HG03103 (cell line): ENCODE data around the gene EARS2.
"Not testable (repeated sequence)": the region's sequence is repeated elsewhere in the genome, so short reads cannot be mapped to it uniquely, and the experiment has no call there.

Experiments
- ATAC-seq: cut with Tn5 transposase; IDR thresholded peaks from one replicate; pipeline ENCODE4 v1.9.1; 2021; ENCODE audit warnings: low read depth; ENCODE audit not compliant: unreplicated experiment

Gene EARS2

DNA sequence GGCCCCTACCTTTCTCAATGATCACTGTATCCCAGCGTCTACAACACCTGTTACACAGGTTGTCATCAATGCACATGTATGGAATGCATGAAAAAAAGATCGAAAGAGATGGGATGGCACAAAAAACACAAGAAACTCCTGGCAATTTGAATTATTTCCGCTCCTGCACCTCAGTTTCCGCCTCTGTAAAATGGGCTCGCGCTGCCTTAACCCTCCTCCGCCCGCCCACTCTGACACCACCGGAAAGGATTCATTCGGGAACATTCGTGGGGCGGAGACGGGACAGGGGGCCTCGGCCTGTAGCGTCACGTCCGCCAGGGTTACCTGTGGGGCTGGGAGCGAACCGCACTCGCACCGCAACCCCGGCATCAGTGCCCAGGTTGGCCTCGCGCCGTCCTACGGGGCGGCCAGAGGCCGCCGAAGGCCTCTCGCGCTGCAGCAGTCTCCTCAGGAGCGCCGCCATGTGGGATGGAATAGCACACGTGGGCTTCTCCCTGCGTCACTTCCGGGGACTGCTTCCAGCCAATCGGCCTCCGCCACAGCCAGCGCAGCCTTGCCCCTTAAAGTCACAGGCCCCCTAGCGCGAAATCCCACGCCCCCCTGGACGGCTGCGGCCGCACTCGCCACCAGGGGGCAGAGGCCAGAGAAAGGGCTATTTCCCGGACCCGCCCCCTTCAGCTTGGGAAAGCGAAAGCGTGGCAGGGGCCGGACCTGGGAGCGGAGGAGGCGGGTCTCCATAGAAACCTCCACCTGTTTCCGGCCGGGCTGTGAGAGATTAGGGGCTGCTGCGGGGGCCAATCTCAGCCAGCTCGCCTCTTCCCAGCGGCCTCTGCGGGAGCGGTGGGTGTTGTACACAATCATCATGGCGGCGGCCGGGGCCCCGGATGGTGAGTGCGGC, at the start of gene EARS2, which contains the start of gene UBFD1:
TSS of gene EARS2 (minus strand) at position 470 of the 898 bp plus-strand sequence. CDS start at position 463, 7 bp downstream.
TSS of gene UBFD1 (plus strand) at position 847 of the 898 bp plus-strand sequence. CDS start at position 863, 16 bp downstream.
- peak; percentile 89 for ATAC-seq

DNA sequence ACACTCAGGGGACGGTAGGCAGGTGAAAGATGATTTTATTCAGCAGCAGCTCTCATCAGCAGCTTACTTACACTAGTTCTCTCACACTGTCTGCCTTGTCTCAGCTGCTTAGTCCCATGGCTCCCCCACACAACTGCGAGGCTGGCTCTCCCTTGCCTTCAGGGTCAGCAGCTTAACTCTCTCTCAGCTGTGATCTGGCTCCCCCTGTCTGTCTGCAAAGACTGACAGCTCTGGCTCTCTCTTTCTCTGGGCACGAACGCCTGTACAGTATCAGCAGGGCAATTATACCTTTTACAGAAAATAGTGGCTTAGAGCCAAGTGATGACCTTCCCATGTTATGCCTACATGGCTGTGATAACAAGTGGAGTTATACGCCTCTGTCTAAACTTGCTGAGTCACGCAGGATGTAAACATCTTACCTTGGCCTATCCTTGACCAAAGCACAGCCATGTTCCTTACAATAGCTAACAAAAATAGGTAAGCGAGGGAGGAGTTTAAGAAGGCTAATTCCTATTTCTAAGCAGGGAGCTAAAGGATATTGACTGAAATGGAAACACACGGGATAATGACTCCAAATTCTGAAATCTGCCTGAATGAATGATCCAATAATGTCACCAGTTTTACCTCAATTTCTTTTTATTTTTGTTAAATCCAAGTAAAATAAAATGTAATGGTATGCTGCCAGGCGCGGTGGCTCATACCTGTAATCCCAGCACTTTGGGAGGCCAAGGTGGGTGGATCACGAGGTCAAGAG, 40.0 kb upstream of the EARS2 start:
- no peak for ATAC-seq

DNA sequence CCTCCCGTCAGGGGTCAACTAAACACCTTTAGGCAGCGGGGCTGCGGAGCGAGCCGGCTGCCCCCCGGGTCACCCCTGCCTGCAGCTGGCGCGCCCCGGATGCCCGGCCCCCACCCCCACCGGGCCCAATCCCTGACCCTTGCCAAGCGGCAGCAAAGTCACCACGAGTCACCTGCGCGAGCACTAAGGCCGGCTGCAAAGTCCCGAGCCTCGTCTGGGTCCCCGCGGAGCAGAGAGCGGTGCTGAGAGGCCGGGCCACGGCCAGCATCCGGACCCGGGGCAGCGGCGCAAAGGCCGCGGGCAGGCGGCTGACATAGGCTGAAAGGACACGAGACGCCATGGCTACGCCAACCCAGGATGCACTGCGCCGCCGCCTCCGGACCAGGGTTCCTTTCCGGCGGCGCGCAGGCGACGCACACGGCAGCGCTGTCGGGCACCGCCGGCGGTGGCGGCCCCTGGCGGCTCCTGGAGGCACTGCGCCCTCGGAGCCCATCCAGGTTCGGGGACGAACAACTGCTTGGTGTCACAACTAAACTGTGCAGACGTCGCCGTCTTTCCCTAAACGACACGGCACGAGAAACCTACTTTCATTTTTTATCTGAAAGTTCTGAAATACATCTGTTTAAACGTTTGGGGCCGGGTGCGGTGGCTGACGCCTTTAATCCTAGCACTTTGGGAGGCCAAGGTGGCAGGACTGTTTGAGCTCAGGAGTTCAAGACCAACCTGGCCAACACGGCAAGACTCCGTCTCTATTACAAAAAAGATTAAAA, 39.0 kb upstream of the EARS2 start, which contains the start of gene NDUFAB1:
TSS of gene NDUFAB1 (minus strand) at position 366 of the 770 bp plus-strand sequence. CDS start at position 340, 26 bp downstream.
- ATAC-seq: peak; percentile 84

DNA sequence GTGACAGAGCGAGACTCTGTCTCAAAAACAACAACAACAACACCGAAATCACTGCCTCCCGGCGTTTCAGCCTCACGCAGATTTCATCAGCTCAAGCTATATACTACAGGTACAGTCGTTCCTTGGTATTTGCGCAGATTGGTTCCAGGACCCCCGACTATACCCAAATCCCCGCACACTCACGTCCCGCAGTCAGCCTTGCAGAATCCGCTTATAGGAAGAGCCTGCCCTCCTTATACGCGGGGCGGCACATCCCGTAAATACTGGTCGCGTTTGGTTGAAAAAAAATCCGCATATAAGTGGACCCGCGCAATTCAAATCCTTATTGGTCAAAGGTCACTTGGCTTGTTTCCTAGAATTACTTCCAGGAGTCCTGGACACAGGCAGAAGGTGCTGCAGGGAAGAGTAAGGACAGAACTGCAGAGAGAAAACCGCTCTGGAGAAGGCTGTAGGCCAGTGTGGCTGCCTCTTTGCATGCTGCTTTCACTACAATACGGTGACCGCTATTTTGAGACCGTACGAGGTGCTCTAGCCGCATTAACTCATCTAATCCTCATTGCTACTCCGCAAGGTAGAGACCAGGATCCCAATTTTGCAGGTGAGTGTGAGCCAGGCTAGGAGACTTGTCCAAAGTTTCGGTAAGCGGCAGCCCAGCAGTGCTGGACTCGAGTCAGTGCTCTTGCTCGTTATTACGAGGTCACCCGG, 38.2 kb upstream of the EARS2 start:
- no peak for ATAC-seq

DNA sequence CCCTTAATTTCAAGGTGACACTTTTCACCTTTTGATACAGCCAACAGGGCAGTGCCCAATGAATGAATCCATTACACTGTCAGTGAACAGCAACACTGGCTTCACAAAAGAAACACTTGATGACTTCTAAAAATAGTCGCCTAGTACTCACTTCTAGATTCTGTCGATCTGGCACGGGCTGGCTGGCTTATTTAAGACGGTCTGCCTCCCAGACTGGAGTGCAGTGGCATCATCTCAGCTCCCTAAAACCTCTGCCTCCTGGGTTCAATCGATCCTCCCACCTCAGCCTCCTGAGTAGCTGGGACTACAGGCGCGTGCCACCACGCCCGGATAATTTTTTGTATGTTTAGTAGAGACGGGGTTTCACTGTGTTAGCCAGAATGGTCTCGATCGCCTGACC, 37.0 kb upstream of the EARS2 start:
- no peak for ATAC-seq

DNA sequence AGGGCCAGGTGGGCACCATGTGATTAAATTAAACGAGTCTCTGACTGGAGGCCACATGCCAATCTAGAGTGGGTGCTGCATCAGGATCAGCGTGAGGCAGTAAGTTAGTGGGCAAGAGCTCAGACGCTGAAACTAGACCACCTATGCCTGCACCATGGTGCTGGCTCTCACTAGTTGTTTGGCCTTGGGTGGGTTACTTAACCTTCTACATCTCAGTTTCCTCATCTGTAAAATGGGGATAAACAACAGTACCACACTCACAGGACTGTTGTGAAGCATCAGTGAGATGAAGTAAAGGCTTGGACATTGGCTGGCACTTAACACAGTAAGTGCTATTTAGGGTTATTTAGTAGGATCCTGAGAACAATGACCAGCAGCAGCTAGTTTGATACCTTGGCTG, 33.0 kb upstream of the EARS2 start:
- ATAC-seq: no peak

DNA sequence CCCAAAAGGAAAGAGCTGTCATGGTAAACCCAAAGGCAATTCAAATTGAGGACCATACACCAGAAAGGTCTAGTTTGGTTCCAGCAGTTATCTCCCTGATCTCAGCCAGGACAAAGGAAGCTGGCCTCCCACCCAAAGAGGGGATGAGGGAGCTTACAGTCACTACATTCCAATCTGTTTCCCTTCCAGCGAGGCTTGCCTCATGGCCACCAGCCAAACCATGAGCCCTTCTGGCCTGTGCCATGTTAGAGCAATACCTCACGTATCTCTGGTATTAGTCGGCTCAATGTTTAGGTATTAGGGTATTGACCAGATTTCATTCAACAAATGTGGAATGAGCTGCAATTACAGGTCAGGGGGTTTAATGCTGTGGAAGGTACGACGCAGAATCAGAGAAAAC, 30.6 kb upstream of the EARS2 start:
- ATAC-seq: no peak

DNA sequence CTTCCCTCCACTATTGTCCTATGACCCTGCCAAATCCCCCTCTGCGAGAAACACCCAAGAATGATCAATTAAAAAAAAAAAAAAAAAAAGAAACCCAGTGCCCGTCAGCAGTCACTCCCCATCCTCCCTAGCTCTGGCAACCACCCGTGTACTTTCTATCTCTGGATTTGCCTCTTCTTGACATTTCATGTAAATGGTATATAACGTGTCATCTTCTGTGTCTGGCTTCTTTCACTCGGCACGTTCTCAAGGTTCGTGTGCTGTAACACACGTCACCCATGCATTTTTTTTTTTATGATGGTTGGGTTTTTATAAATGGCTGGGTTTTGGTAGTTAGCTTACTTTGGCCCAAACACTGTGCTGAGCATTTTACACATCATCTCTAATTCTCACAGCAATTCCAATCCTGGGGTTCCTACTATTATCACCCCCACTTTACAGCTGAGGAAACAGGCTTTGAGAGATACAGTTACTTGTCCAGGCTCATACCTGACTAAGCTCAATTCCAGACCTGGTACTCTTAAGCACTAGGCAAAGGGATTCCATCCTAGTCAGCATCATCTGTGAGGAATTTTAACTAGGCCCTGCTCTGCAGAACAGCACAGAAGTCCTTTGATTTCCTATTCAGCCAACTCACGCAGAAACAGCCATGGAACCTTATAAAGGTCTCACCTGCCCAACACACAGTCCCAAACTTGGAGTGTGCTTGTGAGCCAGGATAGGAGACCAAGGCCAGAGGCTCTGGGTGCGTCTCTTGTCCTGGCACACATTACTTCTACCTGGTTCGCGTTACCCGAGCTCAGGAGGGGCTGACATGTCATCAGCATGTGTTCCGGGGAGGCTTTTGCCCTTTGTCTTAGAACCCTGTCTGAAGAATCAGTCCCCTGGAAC, 27.3 kb upstream of the EARS2 start:
- no peak for ATAC-seq

DNA sequence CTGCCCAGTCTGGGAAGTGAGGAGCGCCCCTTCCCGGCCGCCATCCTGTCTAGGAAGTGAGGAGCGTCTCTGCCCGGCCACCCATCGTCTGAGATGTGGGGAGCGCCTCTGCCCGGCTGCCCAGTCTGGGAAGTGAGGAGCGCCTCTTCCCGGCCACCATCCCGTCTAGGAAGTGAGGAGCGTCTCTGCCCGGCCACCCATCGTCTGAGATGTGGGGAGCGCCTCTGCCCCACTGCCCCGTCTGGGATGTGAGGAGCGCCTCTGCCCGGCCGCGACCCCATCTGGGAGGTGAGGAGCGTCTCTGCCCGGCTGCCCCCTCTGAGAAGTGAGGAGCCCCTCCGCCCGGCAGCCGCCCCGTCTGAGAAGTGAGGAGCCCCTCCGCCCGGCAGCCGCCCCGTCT, 26.1 kb upstream of the EARS2 start:
- not testable (repeated sequence) for ATAC-seq

DNA sequence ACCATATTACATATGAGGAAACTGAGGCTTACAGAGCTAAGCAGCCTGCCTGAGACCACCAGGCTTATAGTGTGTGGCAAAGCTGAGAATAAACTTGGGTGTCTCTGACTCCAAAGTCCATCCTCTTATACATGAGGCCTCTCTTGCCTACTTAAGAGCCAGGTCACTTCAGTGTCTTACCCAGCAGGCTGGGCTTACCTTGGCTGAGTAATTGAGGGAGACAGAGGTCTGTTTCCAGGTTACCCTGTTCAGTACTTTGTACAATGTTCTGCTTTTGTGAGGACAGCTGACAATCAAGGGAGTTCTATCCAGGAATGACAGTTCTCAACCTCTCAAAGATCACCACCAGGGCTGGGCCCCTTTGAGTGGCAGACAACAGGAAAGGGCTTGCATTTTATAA, 24.6 kb upstream of the EARS2 start:
- ATAC-seq: no peak

DNA sequence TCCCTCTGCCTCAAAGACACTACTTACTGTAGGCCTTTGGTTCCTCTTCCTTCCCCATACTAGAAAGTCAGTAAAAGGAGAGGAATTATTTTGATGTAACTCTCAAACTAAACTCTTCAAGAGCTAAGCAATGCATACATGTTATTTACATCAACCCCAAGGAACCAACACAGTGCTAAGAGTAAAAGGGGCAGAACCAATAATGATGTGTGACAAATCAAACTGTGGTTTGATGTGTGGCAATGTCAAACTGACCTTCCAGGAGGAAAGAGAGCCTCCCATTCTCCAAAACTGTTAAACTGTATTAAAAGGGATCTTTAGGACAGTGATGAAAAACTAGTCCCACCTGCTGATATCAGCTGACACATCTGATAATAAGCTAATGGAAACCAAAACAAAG, 23.2 kb upstream of the EARS2 start:
- no peak for ATAC-seq

DNA sequence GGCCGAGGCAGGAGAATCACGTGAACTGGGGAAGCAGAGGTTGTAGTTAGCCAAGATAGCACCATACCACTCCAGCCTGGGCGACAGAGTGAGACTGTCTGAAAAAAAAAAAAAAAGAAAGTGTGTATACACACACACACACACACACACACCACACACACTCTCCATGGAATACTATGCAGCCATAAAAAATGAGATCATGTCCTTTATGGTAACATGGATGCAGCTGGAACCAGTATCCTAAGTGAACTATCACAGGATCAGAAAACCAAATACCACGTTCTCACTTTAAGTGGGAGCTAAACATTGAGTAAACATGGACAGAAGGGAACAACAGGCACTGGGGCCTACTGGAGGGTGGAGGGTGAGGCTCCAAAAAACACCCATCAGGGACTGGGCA, 22.2 kb upstream of the EARS2 start:
- no peak for ATAC-seq

DNA sequence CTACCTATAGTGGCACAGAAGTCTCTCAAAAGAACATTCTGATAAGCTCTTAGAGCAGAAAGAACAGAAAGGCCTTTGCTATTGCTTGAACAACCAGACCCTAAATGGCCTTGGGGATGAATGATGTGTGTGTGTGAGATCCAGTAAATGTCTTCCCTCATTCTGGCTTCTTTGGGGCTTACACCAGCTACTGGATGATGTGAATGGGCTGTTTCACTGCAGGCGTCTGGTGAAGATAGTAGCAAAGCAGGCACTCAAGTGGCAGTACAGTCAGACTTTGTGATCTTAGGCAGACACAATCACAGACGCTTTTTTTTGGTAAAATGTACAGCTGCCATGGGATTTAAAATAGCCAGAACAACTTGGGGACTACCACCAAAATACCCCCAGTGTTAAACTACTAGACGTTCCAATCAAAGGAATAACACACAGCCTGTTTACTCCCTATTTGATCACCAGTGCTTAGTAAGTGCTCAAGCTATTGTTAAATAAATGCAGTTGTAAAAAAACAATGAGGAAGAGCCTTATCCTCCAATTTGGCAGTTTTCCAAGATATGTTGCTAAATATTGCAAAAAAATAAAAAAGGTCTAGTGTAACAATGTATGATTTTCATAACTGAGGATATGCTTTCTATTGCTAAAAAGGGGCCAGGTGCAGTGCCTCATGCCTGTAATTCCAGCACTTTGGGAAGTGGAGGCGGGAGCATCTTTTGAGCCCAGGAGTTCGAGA, 21.1 kb upstream of the EARS2 start:
- ATAC-seq: no peak

DNA sequence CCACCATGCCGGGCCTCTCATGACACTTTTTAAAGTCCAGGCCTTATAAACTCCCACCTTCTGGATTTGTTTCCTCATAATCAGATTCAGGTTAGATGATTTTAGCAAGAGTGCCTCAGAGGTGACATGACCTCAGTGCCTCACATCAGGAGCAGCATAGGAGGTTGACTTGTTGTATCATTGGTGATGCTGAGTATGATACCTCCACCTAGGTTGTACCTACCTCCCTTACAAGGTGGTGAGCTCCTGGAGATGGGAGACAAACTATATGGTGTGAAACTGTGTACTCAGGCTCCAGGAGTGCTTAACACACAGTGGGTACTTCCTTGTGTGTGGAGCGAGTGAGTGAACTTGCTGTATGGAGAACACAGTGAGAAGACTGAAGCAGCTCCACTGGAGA, 20.3 kb upstream of the EARS2 start:
- ATAC-seq: no peak

DNA sequence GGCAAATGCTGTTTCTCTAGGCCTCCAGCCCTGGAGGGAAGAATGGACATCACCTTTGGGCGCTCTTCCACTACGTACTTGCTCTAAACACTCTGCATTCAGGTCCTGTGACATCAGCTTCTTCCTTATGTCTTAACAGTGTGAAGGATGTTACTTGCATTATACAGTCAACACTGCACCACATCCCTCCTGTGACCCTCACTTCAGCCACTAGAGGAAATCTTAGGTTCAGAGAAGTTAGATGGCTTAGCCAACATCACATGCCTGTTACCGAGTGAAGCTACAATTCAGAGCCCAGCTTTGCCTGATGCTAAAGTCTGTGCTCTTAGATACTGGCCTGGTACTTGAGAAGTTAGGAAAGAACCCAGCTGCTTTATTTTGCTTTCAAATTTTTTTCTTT, 18.7 kb upstream of the EARS2 start:
- no peak for ATAC-seq

DNA sequence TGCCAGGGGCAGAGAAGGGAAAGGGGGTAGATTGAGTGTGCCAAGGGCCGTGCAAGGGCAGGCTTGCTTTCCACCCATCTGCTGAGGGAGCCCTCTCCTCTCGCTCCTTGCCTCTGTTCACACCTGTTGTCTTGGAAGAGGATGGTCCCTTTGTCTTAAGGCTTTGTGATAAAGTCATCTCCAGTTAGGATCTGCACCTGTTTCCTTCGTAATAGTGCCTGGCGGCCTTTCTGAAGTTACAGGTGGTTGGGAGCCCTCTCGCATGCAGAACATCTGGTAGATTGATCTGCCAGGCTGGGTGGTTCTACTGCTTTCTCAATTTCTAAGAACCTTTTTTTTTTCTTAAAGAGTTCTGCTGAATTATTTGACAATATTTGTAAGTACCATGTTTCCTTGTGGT, 16.7 kb upstream of the EARS2 start:
- ATAC-seq: no peak

DNA sequence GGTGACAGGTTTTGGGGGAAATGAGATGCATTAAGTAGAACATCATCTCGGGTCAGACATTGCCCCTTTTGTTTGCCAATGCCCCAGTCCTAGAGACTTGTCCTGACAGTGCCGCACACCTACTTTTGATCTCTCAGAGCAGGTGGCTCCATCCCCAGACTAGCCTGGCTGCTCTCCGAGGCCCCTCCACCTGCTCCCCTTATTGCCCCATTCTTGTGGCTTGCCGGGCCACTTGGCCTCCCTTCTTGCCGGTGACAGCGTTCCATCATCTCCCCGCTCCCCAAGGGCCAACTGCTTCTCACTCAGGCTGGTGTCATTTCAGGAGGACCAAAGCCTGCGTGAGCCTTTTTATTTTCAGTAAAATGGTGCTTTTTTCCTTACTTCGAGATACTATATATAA, 15.2 kb upstream of the EARS2 start:
- ATAC-seq: no peak

DNA sequence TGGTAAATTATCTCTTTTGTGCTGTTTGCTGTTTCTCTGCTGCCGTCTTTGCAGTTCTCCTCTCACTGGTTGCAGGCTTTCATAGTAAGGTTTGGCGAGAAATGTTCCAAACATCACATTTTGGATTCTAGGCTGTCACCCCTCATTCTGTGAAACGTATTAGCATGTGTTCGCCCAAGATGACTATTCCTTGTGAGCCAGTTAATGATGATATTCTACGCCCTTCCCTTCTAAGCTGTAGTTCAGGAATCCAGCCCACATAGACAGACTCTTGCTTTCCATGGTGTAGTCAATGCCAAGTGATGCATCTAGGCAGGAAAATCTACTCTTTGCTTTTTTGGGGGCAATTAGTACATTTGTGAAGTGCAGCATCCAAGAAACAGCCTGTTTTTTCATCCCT, 14.7 kb upstream of the EARS2 start:
- no peak for ATAC-seq
